Thoracic aorta endothelial cell (primary cell): Measurements from ENCODE around the gene CHSY1. TPM values are rescaled to one million over a fixed set of nuclear protein-coding genes. Genes with fewer than 3 reads are reported as not detected.

ENCODE experiments used
- total RNA-seq: library from RNA; depleted of rRNA; stranded (reverse); fragments of >200 nt; gene quantifications from 2 replicates; pipeline ENCODE4 v1.2.3, GENCODE V29; 2012

Gene CHSY1
- 61.0 and 65.2 TPM in 2 replicates for total RNA-seq

GRCh38 chr15:101251830-101252820 lies at the start of gene CHSY1:
CHSY1 (minus strand) TSS chr15:101252048; CDS start chr15:101251456, 592 bp downstream.

GRCh38 chr15:101294731-101295606 lies 43.1 kb upstream of the CHSY1 start, which contains the start of gene SNRPA1:
SNRPA1 (minus strand) TSS chr15:101295248; CDS start chr15:101295178, 70 bp downstream.

GRCh38 chr15:101277038-101277822 lies 25.4 kb upstream of the CHSY1 start, which contains the start of gene SELENOS:
SELENOS (minus strand) TSS chr15:101277485; CDS start chr15:101277417, 68 bp downstream.

Other genes with a start within 250 kb of the CHSY1 start
- 46.8 and 56.5 TPM in 2 replicates for gene SELENOS, start 25.4 kb upstream of the CHSY1 start, total RNA-seq
- 41.2 and 44.8 TPM in 2 replicates for gene SNRPA1, start 43.2 kb upstream of the CHSY1 start, total RNA-seq
- 0.07 TPM in 1 of 2 replicates, not detected in the other for gene PCSK6, start 237.7 kb upstream of the CHSY1 start, total RNA-seq